ENCODE data around the gene AADACL4. TPM values are rescaled to one million over a fixed set of nuclear protein-coding genes. Genes with fewer than 3 reads are reported as not detected.

The AADACL4 gene
- total RNA-seq, 1 experiment from 2014 or later = not detected

DNA sequence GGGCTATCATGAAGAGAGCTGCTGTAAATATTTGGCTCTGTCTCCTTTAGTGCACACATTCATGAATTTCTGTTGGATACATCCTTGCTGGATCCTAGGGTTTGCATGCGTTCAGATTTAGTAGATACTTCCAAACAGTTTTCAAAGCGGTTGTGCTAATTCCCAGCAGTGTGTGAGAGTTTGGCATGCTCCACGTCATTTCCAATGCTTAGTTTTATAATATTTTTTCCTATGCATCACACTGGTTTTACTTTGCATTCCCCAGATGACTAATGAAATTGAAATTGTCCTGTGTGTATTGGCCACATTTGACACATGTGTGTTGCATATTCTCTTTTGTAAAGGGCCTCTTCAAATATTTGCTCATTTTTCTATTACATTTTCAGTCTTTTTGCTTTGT is 53.5 kb downstream of the AADACL4 start:
- no peaks in the 10 kb centered on the region for H3K4me1 ChIP-seq (ENCODE audit: control insufficient read depth, insufficient read depth, low read length)
- ChIA-PET POLR2A (no interaction called here), CTCF (no interaction called here)
- H3K4me3 ChIP-seq (ENCODE audit: low read depth in 2 of 2, low read length in 2 of 2) = no peak overlapping the region
- H3K27ac ChIP-seq (ENCODE audit: low read length) = no peak overlapping the region
- ATAC-seq = no peak
- H3K9me3 ChIP-seq (ENCODE audit: control insufficient read depth, insufficient read depth, low read depth, low read length) = no peaks in the 10 kb centered on the region
- intact Hi-C loops (cut with micrococcal nuclease; ENCODE audit: unreplicated experiment) (no loop called here), in situ Hi-C loops (cut with HindIII; ENCODE audit: low pct_unique_long_range_greater_than_20kb, low sequenced_read_pairs) (no loop called here)
- H3K27me3 ChIP-seq (ENCODE audit: control insufficient read depth, insufficient read depth, low read length) = 0 out of 2 replicates have a peak, but pooled peaks cover 3% of the 10 kb centered on the region
- TF ChIP-seq REST (IDR thresholded peaks at IDR 0.05; ENCODE audit: insufficient read depth in 1 of 2, low read depth in 2 of 2, low read length in 1 of 2) (no peak), SIN3A (IDR thresholded peaks at IDR 0.05; ENCODE audit: borderline replicate concordance, insufficient read depth, low read depth, low read length) (no peak), POLR2AphosphoS5 (IDR thresholded peaks at IDR 0.05; ENCODE audit: low read depth, low read length) (no peak), TCF7L2 (IDR thresholded peaks at IDR 0.05; ENCODE audit: low read depth, low read length) (no peak)
- TF ChIP-seq, protein P1, sequence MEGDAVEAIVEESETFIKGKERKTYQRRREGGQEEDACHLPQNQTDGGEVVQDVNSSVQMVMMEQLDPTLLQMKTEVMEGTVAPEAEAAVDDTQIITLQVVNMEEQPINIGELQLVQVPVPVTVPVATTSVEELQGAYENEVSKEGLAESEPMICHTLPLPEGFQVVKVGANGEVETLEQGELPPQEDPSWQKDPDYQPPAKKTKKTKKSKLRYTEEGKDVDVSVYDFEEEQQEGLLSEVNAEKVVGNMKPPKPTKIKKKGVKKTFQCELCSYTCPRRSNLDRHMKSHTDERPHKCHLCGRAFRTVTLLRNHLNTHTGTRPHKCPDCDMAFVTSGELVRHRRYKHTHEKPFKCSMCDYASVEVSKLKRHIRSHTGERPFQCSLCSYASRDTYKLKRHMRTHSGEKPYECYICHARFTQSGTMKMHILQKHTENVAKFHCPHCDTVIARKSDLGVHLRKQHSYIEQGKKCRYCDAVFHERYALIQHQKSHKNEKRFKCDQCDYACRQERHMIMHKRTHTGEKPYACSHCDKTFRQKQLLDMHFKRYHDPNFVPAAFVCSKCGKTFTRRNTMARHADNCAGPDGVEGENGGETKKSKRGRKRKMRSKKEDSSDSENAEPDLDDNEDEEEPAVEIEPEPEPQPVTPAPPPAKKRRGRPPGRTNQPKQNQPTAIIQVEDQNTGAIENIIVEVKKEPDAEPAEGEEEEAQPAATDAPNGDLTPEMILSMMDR (IDR thresholded peaks at IDR 0.05) = no peak
- no TSS peak for BruUV-seq (replicated peaks)
- DNase-seq (ENCODE audit: low read depth, low spot score) = no peak
- no peaks in the 10 kb centered on the region for H3K36me3 ChIP-seq (ENCODE audit: control insufficient read depth, insufficient read depth, low read length)

DNA sequence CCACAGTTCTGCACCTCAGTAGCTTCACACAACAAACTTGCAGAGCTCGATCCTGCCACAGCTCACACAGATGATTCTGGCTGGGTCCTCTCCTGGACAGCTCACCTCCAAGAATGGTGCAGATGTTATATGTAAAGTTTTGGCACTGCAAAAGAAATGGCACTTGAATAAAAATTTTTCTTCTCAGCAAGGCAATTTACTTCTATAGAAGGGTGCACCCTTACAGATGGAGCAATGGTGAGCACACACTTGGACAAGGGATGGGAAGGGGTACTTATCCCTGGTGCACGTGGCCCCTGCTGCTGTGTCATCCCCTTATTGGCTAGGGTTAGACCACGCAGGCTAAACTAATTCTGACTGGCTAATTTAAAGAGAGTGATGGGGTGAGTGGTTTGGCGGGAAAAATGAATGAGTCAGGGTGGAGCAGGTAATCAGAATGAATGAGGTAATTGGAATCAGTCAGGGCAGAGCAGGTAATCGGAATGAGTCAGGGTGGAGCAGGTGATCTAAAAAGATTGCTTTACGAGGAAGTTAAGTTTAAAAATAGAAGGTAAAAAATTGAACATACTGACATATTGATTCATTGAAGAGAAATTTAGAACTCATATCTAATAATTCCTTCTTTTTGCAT is 60.1 kb downstream of the AADACL4 start:
- H3K4me3 ChIP-seq (ENCODE audit: low read depth in 2 of 2, low read length in 2 of 2) = no peak overlapping the region
- no peak for TF ChIP-seq POLR2AphosphoS5 (IDR thresholded peaks at IDR 0.05; ENCODE audit: low read depth, low read length)
- no peak for TF ChIP-seq SIN3A (IDR thresholded peaks at IDR 0.05; ENCODE audit: borderline replicate concordance, insufficient read depth, low read depth, low read length)
- TF ChIP-seq TCF7L2 (IDR thresholded peaks at IDR 0.05; ENCODE audit: low read depth, low read length) = no peak
- TF ChIP-seq, protein P1 (IDR thresholded peaks at IDR 0.05) = no peak
- TF ChIP-seq REST (IDR thresholded peaks at IDR 0.05; ENCODE audit: insufficient read depth in 1 of 2, low read depth in 2 of 2, low read length in 1 of 2) = no peak
- no peaks in the 10 kb centered on the region for H3K36me3 ChIP-seq (ENCODE audit: control insufficient read depth, insufficient read depth, low read length)
- no peak overlapping the region for H3K27ac ChIP-seq (ENCODE audit: low read length)
- ATAC-seq (no peak), DNase-seq (ENCODE audit: low read depth, low spot score) (no peak)
- H3K4me1 ChIP-seq (ENCODE audit: control insufficient read depth, insufficient read depth, low read length) = no peaks in the 10 kb centered on the region
- BruUV-seq (replicated peaks) = no TSS peak
- CTCF ChIA-PET = no interaction called here
- no peaks in the 10 kb centered on the region for H3K9me3 ChIP-seq (ENCODE audit: control insufficient read depth, insufficient read depth, low read depth, low read length)
- intact Hi-C loops (cut with micrococcal nuclease; ENCODE audit: unreplicated experiment) = no loop called here
- 0 out of 2 replicates have a peak, but pooled peaks cover 1% of the 10 kb centered on the region for H3K27me3 ChIP-seq (ENCODE audit: control insufficient read depth, insufficient read depth, low read length)
- POLR2A ChIA-PET = no interaction called here
- in situ Hi-C loops (cut with HindIII; ENCODE audit: low pct_unique_long_range_greater_than_20kb, low sequenced_read_pairs) = no loop called here

Measured in Panc1 (cell line).